Right lobe of liver (tissue), 6 donors: ENCODE results near the gene SOX10. TPM values are rescaled to one million over a fixed set of nuclear protein-coding genes. Genes with fewer than 3 reads are reported as not detected.

ENCODE experiments used
- ATAC-seq, 4 donors: fragments of 200-7000 bp; cut with Tn5 transposase; one replicate each; pipeline ENCODE4 v1.9.1; 2020; ENCODE audit warnings: mild to moderate bottlenecking in 4 of 4, moderate library complexity in 4 of 4
- DNase-seq, 3 donors: peaks; one replicate each; pipeline ENCODE4 v3.0.0-alpha.2; 2020
- H3K27ac ChIP-seq, 3 donors: fragments of 200-600 bp; one replicate each; pipeline ENCODE4 v1.8.0; 2022
- H3K27me3 ChIP-seq, 2 donors: fragments of 200-600 bp; one replicate each; pipeline ENCODE4 v1.8.0; 2022
- H3K36me3 ChIP-seq, 4 donors: fragments of 200-600 bp; sonication (generic) in 1 of 4; one replicate each; pipeline versions ENCODE4 v1.5.1 to v1.8.0; 2017 to 2022; ENCODE audit warnings: control low read depth in 1 of 4
- H3K4me1 ChIP-seq, 4 donors: fragments of 200-600 bp; sonication (generic) in 1 of 4; one replicate each; pipeline versions ENCODE4 v1.5.1 to v1.8.0; 2017 to 2022; ENCODE audit warnings: control low read depth in 1 of 4
- H3K4me3 ChIP-seq, 3 donors: fragments of 200-600 bp; one replicate each; pipeline ENCODE4 v1.8.0; 2022
- H3K9me3 ChIP-seq, 4 donors: fragments of 200-600 bp; sonication (generic) in 1 of 4; one replicate each; pipeline versions ENCODE4 v1.5.1 to v1.8.0; 2017 to 2022; ENCODE audit warnings: control low read depth in 1 of 4
- CTCF ChIP-seq, 4 donors: fragments of 200-600 bp in 3 of 4; fragments of 450-650 bp in 1 of 4; IDR thresholded peaks; one replicate each; pipeline versions ENCODE4 v1.5.1 to v1.8.0; 2016 to 2022; ENCODE audit warnings: antibody characterized with exemption in 4 of 4, mild to moderate bottlenecking in 2 of 4
- POLR2A ChIP-seq: fragments of 450-650 bp; IDR thresholded peaks from one replicate; pipeline ENCODE4 v1.6.1; 2017; ENCODE audit warnings: antibody characterized with exemption, mild to moderate bottlenecking
- whole genome bisulfite sequencing: methylation state at CpG from one replicate; pipeline ENCODE4 v1.1.6; 2018; ENCODE audit warnings: low coverage, low lambda C conversion rate; ENCODE audit not compliant: insufficient coverage; ENCODE audit errors: missing lambda C conversion rate; 5-methylcytosine and 5-hydroxymethylcytosine counted together
- intact Hi-C, 2 donors: fragments of 100-400 bp; cut with DNase I; formaldehyde crosslinking; loops; one replicate each; pipeline versions ENCODE4 v1.11.2 to v1.14.1; 2022
- total RNA-seq, 6 experiments: library from RNA; depleted of rRNA in 2 of 6; stranded (reverse); fragments of >200 nt in 2 of 6; fragmentation: NEBNext Ultra II Directional in 3 of 6; extraction: Animal tissue kit (Norgen Biotek cat#: 25700) in 3 of 6; gene quantifications; one replicate each; pipeline versions ENCODE4 v1.1.0 to v1.2.4, GENCODE V29; 2016 to 2023
- donor health status: DM: no; HTN: yes; CAD: no.
- donor health status: DM: no; HTN: no; CAD: no.
- donor health status: DM: no; HTN: no; CAD: no.
- donor health status: DM: no; HTN: yes; CAD: no.
- donor health status: DM: no; HTN: yes; CAD: no.

SOX10 gene
- total RNA-seq, 6 experiments from 2014 or later: 0.24 to 0.29 TPM; not detected in 4

- no peak for TF ChIP-seq CTCF (IDR thresholded peaks at IDR 0.05)
- TF ChIP-seq POLR2A: no peak
- Histone ChIP-seq H3K27ac (no peak overlapping the region), H3K36me3 (no peaks in the 10 kb centered on the region), H3K4me1 (no peaks in the 10 kb centered on the region), H3K27me3 (no peaks in the 10 kb centered on the region), H3K9me3 (no peaks in the 10 kb centered on the region), H3K4me3 (no peak overlapping the region)
- ATAC-seq (no peak), DNase-seq (no peak)
- intact Hi-C loops: no loop called here
- WGBS: 80% methylated on average over 1 of the region's 10 CpGs
Measured at GRCh38 chr22:37999236-37999635, 14.9 kb upstream of the SOX10 start.

- Histone ChIP-seq H3K36me3 (no peaks in the 10 kb centered on the region), H3K4me1 (no peaks in the 10 kb centered on the region), H3K9me3 (no peaks in the 10 kb centered on the region), H3K27ac (no peak overlapping the region), H3K27me3 (no peaks in the 10 kb centered on the region), H3K4me3 (no peak overlapping the region)
- no peak for ATAC-seq
- DNase-seq: no peak
- WGBS: 72% methylated on average over 3 of the region's 7 CpGs
- TF ChIP-seq CTCF (IDR thresholded peaks at IDR 0.05) (no peak), POLR2A (no peak)
- intact Hi-C loops: no loop called here
Measured at GRCh38 chr22:37998543-37998942, 14.2 kb upstream of the SOX10 start.

GRCh38 chr22:37996515-37997246 lies 12.3 kb upstream of the SOX10 start:
- Histone ChIP-seq H3K4me3 (no peak overlapping the region), H3K9me3 (no peaks in the 10 kb centered on the region), H3K27me3 (no peaks in the 10 kb centered on the region), H3K27ac (no peak overlapping the region), H3K4me1 (no peaks in the 10 kb centered on the region), H3K36me3 (no peaks in the 10 kb centered on the region)
- no peak for DNase-seq
- no peak for TF ChIP-seq CTCF (IDR thresholded peaks at IDR 0.05)
- TF ChIP-seq POLR2A: no peak
- peak in 1 of 4 donors; percentile 11 for ATAC-seq
- intact Hi-C loops: no loop called here
- 83% methylated on average over 1 of the region's 8 CpGs for WGBS

- H3K27me3 ChIP-seq: no peaks in the 10 kb centered on the region
- H3K4me3 ChIP-seq: no peak overlapping the region
- DNase-seq: no peak
- H3K4me1 ChIP-seq: no peaks in the 10 kb centered on the region
- H3K27ac ChIP-seq: no peak overlapping the region
- ATAC-seq: no peak
- no peaks in the 10 kb centered on the region for H3K9me3 ChIP-seq
- WGBS: no CpG with 5 or more reads among the region's 4 CpGs
- intact Hi-C loops: no loop called here
- H3K36me3 ChIP-seq: no peaks in the 10 kb centered on the region
- TF ChIP-seq POLR2A (no peak), CTCF (IDR thresholded peaks at IDR 0.05) (no peak)
Measured at GRCh38 chr22:37996079-37996478, 11.7 kb upstream of the SOX10 start.
